T-helper 1 cell treated with Interleukin-12 subunit alpha and Interleukin-12 subunit beta and Interleukin-4 antibody, amounts not matched to agents 30 μg/mL and 1 μg/mL, for 36 hours (primary cell): ENCODE data around the gene DGAT2L6.

Experiments used
- H3K27ac Mint-ChIP-seq: one replicate; pipeline ENCODE4 v1.8.0; 2021; ENCODE audit warnings: mild to moderate bottlenecking, mixed read lengths
- H3K27me3 Mint-ChIP-seq: one replicate; pipeline ENCODE4 v1.8.0; 2021; ENCODE audit warnings: low read depth, mixed read lengths
- H3K36me3 Mint-ChIP-seq: one replicate; pipeline ENCODE4 v1.8.0; 2021; ENCODE audit warnings: low read depth, mixed read lengths
- H3K4me1 Mint-ChIP-seq: one replicate; pipeline ENCODE4 v1.8.0; 2021; ENCODE audit warnings: low read depth, mixed read lengths
- H3K4me3 Mint-ChIP-seq: one replicate; pipeline ENCODE4 v1.8.0; 2021; ENCODE audit warnings: mild to moderate bottlenecking, moderate library complexity, mixed read lengths
- H3K9me3 Mint-ChIP-seq: one replicate; pipeline ENCODE4 v1.8.0; 2021; ENCODE audit warnings: mixed read lengths

Gene DGAT2L6

GRCh38 chrX:70176938-70177533 lies at the start of gene DGAT2L6:
Gene DGAT2L6 (plus strand): TSS chrX:70177483. CDS start chrX:70177583, 100 bp downstream.
- no peaks in the 10 kb centered on the region for H3K9me3 Mint-ChIP-seq
- H3K27ac Mint-ChIP-seq: peak within 1 kb of the TSS; percentile 41
- H3K4me1 Mint-ChIP-seq: peaks cover 5% of the 10 kb centered on the region
- H3K4me3 Mint-ChIP-seq: no peak within 1 kb of the TSS
- no peaks in the 10 kb centered on the region for H3K27me3 Mint-ChIP-seq
- no peaks in the 10 kb centered on the region for H3K36me3 Mint-ChIP-seq

GRCh38 chrX:70128071-70128470 lies 49.2 kb upstream of the DGAT2L6 start:
- no peak overlapping the region for H3K4me3 Mint-ChIP-seq
- no peak overlapping the region for H3K27ac Mint-ChIP-seq
- H3K9me3 Mint-ChIP-seq: no peaks in the 10 kb centered on the region
- H3K27me3 Mint-ChIP-seq: no peaks in the 10 kb centered on the region
- no peaks in the 10 kb centered on the region for H3K36me3 Mint-ChIP-seq
- peaks cover 8% of the 10 kb centered on the region for H3K4me1 Mint-ChIP-seq

GRCh38 chrX:70129816-70130215 lies 47.5 kb upstream of the DGAT2L6 start:
- Mint-ChIP-seq H3K4me3 (no peak overlapping the region), H3K36me3 (no peaks in the 10 kb centered on the region), H3K27me3 (no peaks in the 10 kb centered on the region), H3K4me1 (peaks cover 9% of the 10 kb centered on the region), H3K27ac (no peak overlapping the region), H3K9me3 (no peaks in the 10 kb centered on the region)

- Mint-ChIP-seq H3K4me1 (peaks cover 19% of the 10 kb centered on the region), H3K36me3 (peaks cover 10% of the 10 kb centered on the region), H3K27ac (no peak overlapping the region), H3K27me3 (no peaks in the 10 kb centered on the region), H3K9me3 (no peaks in the 10 kb centered on the region), H3K4me3 (peak overlapping the region; percentile 37)
These were observed 45.1 kb upstream of the DGAT2L6 start for GRCh38 chrX:70132224-70132623.

GRCh38 chrX:70132877-70133302 lies 44.4 kb upstream of the DGAT2L6 start:
- peaks cover 12% of the 10 kb centered on the region for H3K36me3 Mint-ChIP-seq
- peak overlapping the region; percentile 99 for H3K27ac Mint-ChIP-seq
- peaks cover 19% of the 10 kb centered on the region for H3K4me1 Mint-ChIP-seq
- peak overlapping the region; percentile 99 for H3K4me3 Mint-ChIP-seq
- H3K9me3 Mint-ChIP-seq: no peaks in the 10 kb centered on the region
- H3K27me3 Mint-ChIP-seq: no peaks in the 10 kb centered on the region

GRCh38 chrX:70133303-70134115 lies 43.8 kb upstream of the DGAT2L6 start, which contains the start of gene IGBP1:
Gene IGBP1 (plus strand): TSS chrX:70133447. CDS start chrX:70133948, 501 bp downstream.
- Mint-ChIP-seq H3K36me3 (peaks cover 12% of the 10 kb centered on the region), H3K4me1 (peaks cover 19% of the 10 kb centered on the region), H3K27ac (peak within 1 kb of the TSS; percentile 99), H3K27me3 (no peaks in the 10 kb centered on the region), H3K9me3 (no peaks in the 10 kb centered on the region), H3K4me3 (peak within 1 kb of the TSS; percentile 99)

- peak overlapping the region; percentile 99 for H3K27ac Mint-ChIP-seq
- H3K27me3 Mint-ChIP-seq: no peaks in the 10 kb centered on the region
- H3K9me3 Mint-ChIP-seq: no peaks in the 10 kb centered on the region
- H3K4me1 Mint-ChIP-seq: peaks cover 19% of the 10 kb centered on the region
- H3K4me3 Mint-ChIP-seq: peak overlapping the region; percentile 99
- peaks cover 12% of the 10 kb centered on the region for H3K36me3 Mint-ChIP-seq
These were observed 43.2 kb upstream of the DGAT2L6 start for GRCh38 chrX:70134116-70134477.

GRCh38 chrX:70138622-70139021 lies 38.7 kb upstream of the DGAT2L6 start:
- Mint-ChIP-seq H3K4me3 (no peak overlapping the region), H3K9me3 (no peaks in the 10 kb centered on the region), H3K27ac (no peak overlapping the region), H3K36me3 (peaks cover 25% of the 10 kb centered on the region), H3K27me3 (no peaks in the 10 kb centered on the region), H3K4me1 (peaks cover 16% of the 10 kb centered on the region)

- no peak overlapping the region for H3K27ac Mint-ChIP-seq
- H3K9me3 Mint-ChIP-seq: no peaks in the 10 kb centered on the region
- H3K4me3 Mint-ChIP-seq: no peak overlapping the region
- no peaks in the 10 kb centered on the region for H3K27me3 Mint-ChIP-seq
- H3K4me1 Mint-ChIP-seq: peaks cover 16% of the 10 kb centered on the region
- peaks cover 25% of the 10 kb centered on the region for H3K36me3 Mint-ChIP-seq
These were observed 37.5 kb upstream of the DGAT2L6 start for GRCh38 chrX:70139736-70140135.

GRCh38 chrX:70141373-70141772 lies 35.9 kb upstream of the DGAT2L6 start:
- no peaks in the 10 kb centered on the region for H3K9me3 Mint-ChIP-seq
- peaks cover 23% of the 10 kb centered on the region for H3K36me3 Mint-ChIP-seq

GRCh38 chrX:70166601-70167590 lies 10.4 kb upstream of the DGAT2L6 start:
- Mint-ChIP-seq H3K27ac (peak overlapping the region; percentile 69), H3K36me3 (peaks cover 5% of the 10 kb centered on the region), H3K27me3 (no peaks in the 10 kb centered on the region), H3K4me1 (peaks cover 8% of the 10 kb centered on the region), H3K9me3 (no peaks in the 10 kb centered on the region), H3K4me3 (no peak overlapping the region)

More at GRCh38 chrX:70141373-70141772, 35.9 kb upstream of the DGAT2L6 start:
- Mint-ChIP-seq H3K4me3 (no peak overlapping the region), H3K4me1 (peaks cover 10% of the 10 kb centered on the region), H3K27me3 (no peaks in the 10 kb centered on the region), H3K27ac (no peak overlapping the region)

GRCh38 chrX:70168238-70169188 lies 8.8 kb upstream of the DGAT2L6 start:
- Mint-ChIP-seq H3K9me3 (no peaks in the 10 kb centered on the region), H3K27ac (no peak overlapping the region)

GRCh38 chrX:70169281-70169680 lies 8.0 kb upstream of the DGAT2L6 start:
- peaks cover 8% of the 10 kb centered on the region for H3K4me1 Mint-ChIP-seq
- H3K27me3 Mint-ChIP-seq: no peaks in the 10 kb centered on the region
- no peak overlapping the region for H3K4me3 Mint-ChIP-seq
- no peak overlapping the region for H3K27ac Mint-ChIP-seq
- no peaks in the 10 kb centered on the region for H3K9me3 Mint-ChIP-seq
- peaks cover 5% of the 10 kb centered on the region for H3K36me3 Mint-ChIP-seq

More at GRCh38 chrX:70168238-70169188, 8.8 kb upstream of the DGAT2L6 start:
- H3K4me3 Mint-ChIP-seq: no peak overlapping the region
- H3K27me3 Mint-ChIP-seq: no peaks in the 10 kb centered on the region
- peaks cover 8% of the 10 kb centered on the region for H3K4me1 Mint-ChIP-seq
- H3K36me3 Mint-ChIP-seq: peaks cover 5% of the 10 kb centered on the region
